HL-60/S4 treated with retinoic acid at 250 ng/mL for 4 days and 3 days (cell line): ENCODE data around the gene TRPC6.

Experiments
- in situ Hi-C: fragments of 300-500 bp; cut with MboI; formaldehyde crosslinking; loops from 2 replicates; pipeline ENCODE4 v1.7.0; 2022; ENCODE audit warnings: low sequenced_read_pairs

Gene TRPC6

GRCh38 chr11:101407324-101407723 lies 176.5 kb downstream of the TRPC6 start:
- in situ Hi-C loops, result no loop called here
